HG02884 (cell line): Measurements from ENCODE around the gene SPATC1L.

Experiments used
- ATAC-seq: cut with Tn5 transposase; IDR thresholded peaks from one replicate; pipeline ENCODE4 v1.9.1; 2021; ENCODE audit warnings: mild to moderate bottlenecking, moderate library complexity; ENCODE audit not compliant: unreplicated experiment

SPATC1L gene

DNA sequence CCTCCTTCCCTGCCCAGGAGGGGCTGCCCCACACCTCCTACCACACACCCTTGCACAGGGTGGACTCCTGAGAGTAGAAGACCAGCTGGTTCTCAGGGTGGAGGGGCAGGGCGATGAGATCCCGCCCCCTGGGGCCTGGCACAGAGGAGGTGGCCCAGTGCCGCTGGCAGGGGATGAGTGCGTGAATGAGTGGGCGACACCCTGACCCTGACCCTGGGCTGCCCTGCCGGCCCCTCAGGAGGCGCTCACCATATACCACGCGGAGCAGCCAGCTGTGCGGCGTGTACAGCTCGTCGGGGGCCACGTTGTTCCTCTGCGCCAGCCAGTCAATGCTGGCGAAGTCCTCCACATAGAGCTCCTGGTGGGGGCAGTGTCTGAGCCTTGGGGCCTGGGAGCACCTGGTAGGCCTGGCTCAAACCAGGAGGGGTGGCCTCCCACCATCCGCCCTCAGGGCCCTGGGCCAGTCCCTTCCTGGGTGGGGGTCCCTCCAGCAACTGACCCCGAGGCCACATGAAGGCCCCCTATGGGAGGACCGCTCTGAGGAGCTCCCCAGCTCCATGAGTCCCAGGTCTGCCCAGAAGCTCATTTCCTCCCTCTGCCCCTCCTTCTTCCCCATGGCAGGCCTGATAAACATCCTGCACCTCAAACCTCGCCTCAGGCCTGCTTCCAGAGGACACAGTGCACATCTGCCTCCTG lies 31.3 kb upstream of the SPATC1L start:
- ATAC-seq = no peak

DNA sequence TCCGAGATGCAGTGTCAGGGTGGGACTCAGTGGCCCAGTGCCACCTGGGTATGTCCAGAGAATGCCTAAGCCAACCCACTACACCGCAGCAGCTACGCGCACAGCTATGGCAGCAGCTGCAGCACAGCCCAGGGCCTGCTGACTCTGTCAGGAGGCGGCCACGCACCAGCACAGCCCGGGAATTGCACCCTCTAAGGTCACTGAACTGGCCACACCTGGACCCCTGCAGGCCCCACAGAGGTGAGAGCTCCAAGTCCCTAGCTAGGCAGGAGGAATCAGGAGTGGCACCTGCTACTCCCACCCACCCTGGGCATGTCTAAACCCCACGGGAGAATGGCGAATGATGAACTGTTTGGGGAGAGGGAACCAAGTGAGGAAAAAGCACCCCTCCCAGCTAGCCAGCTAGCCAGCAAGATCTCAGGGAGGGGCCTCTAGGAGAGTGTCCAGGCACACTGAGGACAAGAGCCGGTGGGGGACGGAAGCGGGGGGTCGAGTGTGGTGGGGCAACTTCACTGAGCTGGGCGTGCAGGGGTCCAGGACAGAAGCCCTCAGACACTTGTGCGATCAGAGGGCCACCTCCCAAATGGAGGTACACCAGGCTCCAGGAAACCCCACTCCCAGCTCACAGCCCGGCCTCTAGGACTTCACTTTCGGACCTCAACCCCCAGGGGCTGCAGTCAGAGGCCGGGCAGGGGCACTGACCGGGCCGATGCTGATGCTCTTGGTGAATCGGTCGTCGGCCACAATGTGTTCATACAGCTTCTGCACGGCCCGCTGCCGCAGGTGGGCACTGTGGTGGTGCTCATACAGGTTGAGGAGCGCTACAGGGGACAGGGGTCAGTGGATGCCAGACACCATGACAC lies 30.4 kb upstream of the SPATC1L start:
- no peak for ATAC-seq

DNA sequence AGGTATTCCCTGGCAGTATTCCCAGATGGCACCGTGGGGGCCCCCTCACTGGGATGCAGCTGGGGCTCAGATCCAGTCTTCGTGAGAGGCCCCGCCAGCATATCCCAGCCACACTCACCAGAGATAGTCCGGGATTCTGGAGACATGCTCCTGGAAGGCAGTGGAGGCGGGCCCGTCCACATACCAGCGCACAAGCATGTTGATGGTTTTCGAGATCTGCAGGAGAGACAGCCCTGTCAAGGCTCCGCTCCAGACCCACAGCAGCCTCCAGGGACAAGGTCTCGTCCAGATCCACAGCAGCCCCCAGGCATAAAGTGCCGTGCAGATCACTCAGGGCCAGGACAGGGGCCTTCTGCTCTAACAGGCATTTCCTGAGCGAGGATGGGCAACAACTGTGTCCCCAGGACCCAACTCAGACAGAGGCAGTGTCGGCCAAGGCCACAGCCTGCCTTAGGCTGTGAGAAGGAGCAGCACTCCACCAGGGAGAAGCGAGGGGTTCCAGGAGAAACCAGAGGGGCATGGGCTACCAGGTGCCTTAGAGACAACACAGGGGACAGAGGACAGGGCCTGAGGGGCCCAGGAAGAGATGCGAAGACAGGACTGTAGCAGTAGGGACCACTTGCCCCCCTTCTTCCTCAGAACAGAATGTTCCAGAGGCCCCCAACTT lies 29.5 kb upstream of the SPATC1L start:
- no peak for ATAC-seq

DNA sequence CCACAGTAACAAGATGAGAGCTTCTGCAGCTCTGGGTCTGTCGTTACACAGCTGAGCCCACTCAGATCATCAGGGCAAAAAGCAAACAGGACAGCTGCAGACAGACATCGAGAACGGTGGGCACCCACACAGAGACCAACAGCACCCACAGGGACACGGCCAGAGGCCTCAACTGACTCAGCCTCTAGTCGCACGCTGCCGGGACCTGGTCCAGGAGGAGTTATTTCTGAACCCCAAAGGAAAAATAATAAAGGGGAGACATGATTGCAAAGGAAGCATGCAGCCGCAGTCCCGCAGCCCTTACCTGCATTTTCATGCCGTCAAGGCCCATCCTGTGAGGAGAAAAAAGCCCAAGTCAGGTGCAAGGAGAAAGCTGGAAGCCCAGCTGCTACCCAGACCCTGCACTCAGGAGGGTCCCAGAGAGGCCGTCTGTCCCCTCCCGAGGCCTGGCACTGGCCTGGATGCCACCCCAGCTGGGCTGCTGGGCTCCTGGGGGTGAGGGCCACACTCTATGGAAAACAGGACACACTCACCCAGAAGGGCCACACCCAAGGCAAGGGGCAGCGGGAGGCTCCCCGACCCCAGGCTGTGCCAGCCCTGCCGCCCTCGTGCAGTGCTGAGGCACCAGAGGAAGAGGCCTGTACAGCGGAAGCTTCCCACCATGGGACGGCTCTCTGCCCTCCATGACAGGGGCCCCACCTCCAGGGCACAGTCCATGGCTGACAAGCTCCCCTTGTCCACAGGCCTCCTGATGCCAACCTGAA lies 28.6 kb upstream of the SPATC1L start:
- ATAC-seq = no peak

DNA sequence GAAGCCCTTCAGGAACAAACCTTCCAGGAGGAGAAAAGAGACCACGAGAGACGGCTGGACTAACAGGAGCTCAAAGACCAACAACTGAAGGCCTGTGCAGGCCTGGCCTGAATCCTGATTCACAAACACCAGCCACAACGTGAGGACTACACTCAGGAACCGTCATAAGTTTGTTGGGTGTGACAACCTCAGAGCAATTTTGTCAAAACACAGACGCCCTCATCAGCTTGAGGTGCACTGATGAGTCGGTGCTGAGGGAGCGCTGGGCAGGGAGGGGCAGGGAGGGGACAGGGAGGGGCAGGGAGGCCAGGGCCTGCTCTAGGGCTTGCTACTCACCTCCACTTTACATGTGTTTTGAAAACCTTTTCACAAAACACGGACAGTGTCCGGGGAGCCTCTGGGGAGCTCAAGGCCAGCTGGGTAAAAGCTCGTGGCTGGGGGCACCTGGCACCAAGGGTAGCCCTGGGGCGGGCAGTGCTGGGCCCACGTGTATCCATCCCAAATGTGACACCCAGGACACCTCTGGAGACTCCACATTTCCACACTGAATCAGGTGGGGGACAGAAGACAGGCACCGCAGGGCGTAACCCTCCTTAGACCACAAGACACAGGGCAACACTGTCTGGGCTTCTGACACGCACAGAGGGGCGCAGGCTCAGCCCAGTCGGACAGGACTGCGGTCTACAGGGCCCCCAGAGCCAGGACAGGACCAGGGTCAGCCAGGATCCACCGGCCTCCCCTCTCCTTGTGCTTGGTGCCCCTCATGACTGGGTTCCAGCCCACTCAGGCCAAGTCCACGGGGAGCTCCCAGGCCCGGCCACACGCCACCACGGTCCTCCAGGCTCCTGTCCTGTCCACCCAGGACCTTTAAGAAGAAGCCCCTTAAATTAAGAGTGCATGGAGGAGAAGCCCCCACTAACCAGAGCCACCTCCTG lies 27.8 kb upstream of the SPATC1L start:
- ATAC-seq = no peak

DNA sequence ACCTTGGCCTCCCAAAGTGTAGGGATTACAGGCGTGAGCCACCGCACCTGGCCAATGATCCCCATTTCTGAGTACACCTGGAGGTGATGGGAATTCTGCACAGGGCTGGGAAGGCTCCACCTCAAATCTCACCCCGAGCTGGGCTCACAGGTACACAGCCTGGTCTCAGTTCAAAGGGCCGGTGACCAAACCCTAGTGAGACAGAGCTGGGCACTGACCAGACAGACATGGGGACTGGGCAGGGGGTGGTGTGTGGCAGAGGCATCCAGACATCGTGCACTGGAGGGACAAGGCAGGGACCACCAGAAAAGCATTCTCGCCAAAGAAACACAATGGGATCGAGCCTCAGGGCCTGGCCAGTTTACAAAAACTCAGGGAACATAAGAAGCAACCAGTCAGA lies 27.1 kb upstream of the SPATC1L start:
- ATAC-seq = no peak

DNA sequence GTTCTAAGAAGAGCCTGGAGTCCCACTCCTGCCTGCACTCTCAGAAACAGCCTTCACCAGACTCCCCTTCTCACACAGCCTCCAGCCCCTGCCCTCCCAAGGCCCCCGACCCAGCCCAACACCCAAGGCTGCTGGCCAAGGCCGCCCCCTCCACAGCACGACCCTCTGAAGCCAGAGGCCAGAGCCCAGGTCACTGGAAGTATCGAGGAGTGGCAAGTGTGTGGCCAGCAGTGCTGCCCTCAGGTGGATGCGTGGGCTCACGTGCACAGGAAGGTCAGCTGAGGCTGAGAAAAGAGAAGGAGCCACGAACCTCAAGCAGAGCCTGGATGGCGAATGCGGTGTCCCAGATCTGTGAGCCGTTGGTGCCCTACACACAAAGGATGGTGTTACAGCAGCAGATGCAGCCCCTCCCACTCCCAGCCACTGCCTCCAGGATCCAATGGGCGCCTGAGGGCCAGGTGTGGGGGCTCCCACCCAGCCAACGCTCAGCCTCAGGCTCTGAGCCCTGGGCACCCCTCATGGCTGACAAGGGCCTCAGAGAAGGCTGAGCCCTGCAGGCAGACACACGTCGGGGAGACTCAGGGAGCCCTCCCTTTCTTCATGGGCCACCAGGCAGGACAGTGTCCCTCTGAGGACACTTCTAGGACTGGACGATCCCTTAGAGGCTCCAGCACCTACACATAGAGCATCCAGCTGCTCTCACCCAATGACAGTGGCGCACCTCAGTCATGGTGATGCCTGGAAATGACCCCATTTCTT lies 26.3 kb upstream of the SPATC1L start:
- no peak for ATAC-seq

DNA sequence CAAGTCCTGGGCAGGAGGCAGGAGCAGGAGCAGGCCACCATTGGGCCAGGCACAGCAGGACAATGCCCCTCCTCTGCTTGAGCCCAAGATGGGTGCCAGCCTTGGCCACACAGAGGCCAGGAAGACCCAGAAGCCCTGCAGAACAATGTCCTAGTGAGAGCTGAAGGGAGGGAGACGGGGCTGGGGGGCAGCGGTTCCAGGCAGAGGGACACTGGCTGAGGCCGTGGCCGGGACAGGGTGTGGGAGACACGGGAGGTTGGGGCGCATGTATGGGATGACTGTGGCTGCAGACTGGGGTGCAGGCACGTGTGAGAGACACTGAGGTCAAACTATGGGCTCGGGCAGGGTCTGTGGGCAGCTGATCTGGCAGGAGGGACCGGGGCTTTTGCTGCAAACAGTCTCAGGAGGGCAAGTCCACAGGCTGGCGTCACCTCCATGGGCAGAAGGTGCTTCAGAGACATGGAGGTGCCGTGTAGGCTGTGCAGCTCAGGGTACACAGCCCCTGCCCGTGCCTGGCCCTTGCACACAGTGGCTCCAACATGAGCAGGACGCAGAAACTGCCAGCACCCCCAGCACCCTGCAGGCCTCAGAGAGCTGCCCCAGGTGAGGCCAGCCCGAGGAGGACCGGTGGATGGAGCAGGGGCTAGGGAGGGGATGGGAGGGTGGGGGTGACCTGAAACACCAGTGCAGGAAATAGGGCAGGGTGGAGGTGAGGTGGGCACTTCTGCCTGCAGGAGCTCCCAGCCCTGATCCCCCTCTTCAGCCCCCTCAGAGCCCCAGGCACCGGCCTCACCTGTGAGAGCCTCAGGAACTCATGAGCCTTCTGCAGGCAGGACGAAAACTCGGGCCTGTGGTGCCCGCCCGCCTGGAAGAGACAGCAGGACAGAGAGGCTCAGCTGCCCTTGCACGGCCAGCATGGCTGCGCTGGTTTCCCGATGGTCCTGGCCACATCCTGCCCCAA lies 24.8 kb upstream of the SPATC1L start:
- ATAC-seq = no peak

DNA sequence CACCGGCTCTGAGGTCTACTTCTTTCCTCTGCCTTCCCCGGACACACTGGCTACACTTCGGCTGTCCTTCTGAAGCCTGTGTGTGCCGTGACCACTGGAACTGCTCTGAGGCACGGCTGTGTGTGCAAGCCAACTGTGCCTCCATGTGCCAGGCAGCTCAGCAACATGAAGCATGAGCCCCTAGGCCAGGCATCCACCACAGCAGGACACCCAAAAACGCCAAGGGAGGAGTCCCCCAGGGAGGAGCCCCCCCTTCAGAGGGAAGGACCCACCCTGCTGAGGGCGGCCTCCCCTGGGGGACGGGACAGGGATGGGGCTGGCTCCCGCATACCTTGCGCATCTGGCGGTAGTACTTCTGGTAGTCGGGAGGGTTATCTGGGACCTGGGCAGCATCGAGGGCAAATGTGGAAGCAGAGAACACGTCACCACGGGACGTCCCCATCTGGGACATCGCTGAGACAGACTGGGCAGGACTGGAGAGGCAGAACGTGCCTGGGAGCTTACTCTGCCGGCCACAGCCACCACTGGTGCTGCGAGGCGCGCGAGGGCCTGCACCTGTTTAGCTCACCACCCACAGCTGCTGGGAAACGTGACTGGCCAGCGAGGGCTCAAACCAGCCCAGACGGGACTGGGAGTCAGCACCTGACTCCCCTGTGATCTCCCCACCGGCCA lies 23.8 kb upstream of the SPATC1L start:
- ATAC-seq = no peak

DNA sequence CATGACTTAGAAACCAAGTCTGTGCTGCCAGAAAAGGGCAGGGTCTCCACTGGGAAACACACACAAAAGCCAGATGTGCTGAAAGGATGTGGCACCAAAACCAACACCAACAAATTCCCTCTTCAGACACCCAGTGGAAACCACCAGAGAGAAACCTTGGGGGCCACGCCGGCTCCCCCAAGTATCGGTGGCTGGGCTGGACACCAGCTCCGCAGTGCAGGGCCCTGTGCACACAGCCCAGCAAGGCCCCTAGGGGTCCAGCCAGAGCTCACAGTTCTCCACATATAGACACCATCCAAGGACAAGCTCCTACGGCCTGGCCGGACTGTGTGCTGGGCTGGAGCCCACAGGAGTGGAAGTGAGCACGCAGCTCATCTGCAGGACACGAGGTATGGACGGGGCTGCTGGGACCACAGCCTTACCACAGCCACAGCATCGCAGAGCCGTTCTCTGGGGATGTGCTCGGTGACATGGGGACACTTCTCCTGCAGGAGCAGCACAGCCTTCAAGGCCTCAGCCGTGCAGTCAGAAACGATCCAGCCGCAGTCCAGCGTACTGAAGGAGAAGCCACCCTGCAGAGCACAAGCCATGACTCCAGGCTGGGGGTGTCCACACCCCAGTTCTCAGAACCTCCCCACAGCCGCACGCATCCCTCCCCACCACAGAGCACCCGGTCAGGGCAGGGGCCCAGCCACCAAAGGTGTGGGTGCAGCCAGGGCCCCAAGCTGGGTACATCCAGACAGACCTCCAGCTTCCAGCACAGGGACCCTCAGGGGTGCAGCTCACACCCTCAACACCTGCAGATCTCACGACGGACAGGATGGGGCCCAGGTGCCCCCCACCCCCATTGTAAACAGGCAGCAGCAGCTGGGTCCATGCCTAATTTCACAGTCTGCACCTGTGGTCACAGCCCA lies 23.0 kb upstream of the SPATC1L start:
- no peak for ATAC-seq

DNA sequence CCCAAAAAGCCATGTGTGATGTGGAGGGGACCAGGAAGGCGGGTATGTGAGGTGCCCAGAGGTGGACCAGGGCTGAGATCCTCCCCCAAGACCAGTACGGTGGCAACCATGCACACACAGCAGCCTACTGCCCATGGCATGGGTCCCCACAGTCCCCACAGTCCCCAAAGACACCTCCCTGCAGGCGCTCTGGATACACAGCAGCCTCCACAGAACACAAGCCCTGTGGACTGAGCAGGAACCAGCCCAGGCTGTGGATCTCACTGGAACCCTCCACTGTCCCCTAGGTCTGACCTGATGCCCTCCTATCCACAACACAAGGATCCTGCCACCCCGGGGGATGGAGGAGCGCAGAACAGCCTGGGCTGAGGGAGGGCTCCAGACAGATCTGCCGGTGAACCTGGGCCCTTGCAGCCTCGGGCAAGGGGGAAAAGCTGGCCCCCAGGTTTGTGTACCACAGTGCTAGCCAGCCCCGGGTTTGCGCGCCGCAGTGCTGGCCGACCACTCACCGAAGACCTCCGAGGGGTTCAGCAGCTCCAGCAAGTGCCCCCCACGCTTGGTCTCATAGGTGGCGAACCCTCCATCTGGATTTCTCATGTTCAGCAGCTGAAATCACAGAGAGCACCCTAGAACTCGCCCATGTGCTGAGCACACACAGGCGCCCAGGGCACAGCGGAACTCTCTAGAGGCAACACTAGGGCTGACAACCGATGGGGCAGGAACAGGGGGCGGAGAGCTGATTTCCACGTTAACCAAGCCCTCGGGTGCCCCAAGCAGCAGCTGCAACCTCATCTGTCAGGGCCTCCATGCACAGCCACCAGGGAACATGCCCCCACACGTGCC lies 22.1 kb upstream of the SPATC1L start:
- no peak for ATAC-seq

DNA sequence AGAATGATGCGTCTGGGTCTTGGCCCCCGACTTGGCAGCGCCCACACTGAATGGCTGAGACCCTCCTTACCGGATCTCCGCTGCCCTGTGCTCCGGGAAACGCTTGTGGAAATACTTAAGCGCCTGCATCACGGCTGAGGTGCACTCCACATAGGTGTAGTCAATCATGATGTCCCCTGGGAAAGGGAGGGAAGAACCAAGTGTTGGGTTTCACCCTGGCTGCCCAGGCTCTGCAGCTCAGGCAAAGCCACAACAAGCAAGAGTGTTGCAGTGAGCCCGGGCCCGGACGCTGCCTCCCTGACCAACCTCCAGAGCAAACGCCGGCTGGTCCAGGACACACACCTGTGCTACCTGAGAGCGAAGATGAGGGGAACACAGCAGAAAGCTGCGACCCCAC lies 21.5 kb upstream of the SPATC1L start:
- no peak for ATAC-seq

DNA sequence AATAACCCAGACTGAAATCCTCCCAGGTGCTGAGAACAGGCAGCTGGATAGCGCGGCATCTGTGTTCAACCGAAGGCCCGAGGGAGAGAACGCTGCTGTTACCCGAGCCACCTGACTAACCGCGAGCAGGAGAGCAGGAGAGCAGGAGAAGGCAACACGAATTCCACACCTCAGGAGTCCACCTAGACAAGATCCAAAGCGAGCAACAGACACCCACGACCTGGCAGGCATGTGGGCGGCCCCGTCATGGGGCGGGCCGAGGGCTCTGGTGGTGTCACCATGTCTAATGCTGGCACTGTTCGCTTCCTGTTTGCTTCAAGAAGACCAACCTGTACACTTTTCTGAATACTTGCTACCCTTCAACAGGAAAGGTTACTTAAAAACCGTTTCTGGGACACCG lies 20.9 kb upstream of the SPATC1L start:
- no peak for ATAC-seq

DNA sequence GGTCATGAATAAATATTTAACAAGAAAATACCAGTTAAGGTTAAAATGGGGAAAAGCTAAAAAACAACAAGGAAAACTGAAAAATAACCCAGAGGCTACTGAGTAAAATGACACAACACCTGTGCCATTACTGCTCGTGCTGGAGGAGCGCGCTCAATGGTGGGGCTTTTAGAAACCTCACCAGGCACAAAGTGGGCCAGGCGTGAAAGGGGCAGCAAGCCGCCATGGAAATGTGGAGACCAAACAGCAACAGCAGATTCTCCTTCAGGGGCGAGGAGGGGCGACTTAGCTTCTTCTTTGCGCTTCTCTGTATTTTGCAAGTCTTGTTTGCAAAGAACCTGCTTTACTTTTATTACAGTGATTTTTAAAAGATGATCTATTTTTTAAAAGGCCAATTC lies 18.9 kb upstream of the SPATC1L start:
- ATAC-seq = no peak

DNA sequence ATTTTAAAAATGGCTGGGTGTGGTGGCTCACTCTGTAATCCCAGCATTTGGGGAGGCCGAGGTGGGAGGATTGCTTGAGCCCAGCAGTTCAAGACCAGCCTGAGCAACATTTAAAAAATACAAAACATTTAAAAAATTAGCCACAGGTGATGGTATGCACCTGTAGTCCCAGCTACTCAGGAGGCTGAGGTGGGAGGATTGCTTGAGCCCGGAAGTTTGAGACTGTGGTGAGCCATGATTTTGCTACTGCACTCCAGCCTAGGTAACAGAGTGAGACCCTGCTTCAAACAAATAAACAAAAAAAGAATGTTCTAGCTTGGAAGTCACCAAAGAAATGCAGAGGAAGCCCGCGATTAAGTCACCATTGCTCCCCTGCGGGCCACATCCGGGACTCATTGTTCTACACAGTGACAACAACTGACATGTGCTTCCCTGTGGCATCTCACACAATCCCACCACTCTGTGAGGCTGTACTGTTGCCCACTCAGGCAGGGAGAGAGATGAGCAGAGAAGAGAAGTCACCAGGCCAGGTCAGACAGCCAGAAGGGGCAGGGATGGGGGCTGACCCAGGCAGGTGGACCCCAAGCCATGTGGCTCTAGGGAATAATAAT lies 18.4 kb upstream of the SPATC1L start:
- no peak for ATAC-seq
